GM23338 (cell line): Measurements from ENCODE around the gene NUP214. TPM values are rescaled to one million over a fixed set of nuclear protein-coding genes. Genes with fewer than 3 reads are reported as not detected.

ENCODE experiments used
- ATAC-seq: fragments of 200-7000 bp; cut with Tn5 transposase; 3 replicates; pipeline ENCODE4 v1.9.1; 2020
- DNase-seq: peaks from one replicate; pipeline ENCODE4 v3.0.0-alpha.2; 2015; ENCODE audit warnings: low spot score
- H2AFZ ChIP-seq: fragments of 200-600 bp; sonication (generic); 2 replicates; pipeline ENCODE4 v1.8.0; 2016; ENCODE audit warnings: antibody characterized with exemption, mild to moderate bottlenecking, moderate library complexity
- H3F3A ChIP-seq: fragments of 200-600 bp; sonication (generic); replicated peaks from 2 replicates; pipeline ENCODE4 v1.8.0; 2017; ENCODE audit warnings: antibody characterized with exemption, mixed run types, low read depth
- H3K27ac ChIP-seq: fragments of 200-600 bp; sonication (generic); 2 replicates; pipeline ENCODE4 v1.6.1; 2016; ENCODE audit warnings: low read depth
- H3K27me3 ChIP-seq: fragments of 200-600 bp; sonication (generic); 2 replicates; pipeline ENCODE4 v1.8.0; 2016; ENCODE audit warnings: mild to moderate bottlenecking, mixed run types, moderate library complexity; ENCODE audit not compliant: insufficient read depth
- H3K36me3 ChIP-seq: fragments of 200-600 bp; sonication (generic); 2 replicates; pipeline ENCODE4 v1.8.0; 2016; ENCODE audit warnings: mild to moderate bottlenecking; ENCODE audit not compliant: insufficient read depth
- H3K4me1 ChIP-seq: fragments of 200-600 bp; sonication (generic); 2 replicates; pipeline ENCODE4 v1.8.0; 2016; ENCODE audit warnings: mild to moderate bottlenecking, moderate library complexity; ENCODE audit not compliant: insufficient read depth
- H3K4me2 ChIP-seq: fragments of 200-600 bp; sonication (generic); 2 replicates; pipeline ENCODE4 v1.7.1; 2017; ENCODE audit warnings: mixed run types
- H3K4me3 ChIP-seq: fragments of 200-600 bp; sonication (generic); 2 replicates; pipeline ENCODE4 v1.6.1; 2016; ENCODE audit warnings: mixed run types
- H3K79me2 ChIP-seq: fragments of 200-600 bp; sonication (generic); replicated peaks from 2 replicates; pipeline ENCODE4 v1.8.0; 2017; ENCODE audit warnings: mild to moderate bottlenecking; ENCODE audit not compliant: insufficient read depth
- H3K9me2 ChIP-seq: fragments of 200-600 bp; sonication (generic); 2 replicates; pipeline ENCODE4 v1.8.0; 2017; ENCODE audit not compliant: insufficient read depth
- H4K20me1 ChIP-seq: fragments of 200-600 bp; sonication (generic); replicated peaks from 2 replicates; pipeline ENCODE4 v1.8.0; 2017; ENCODE audit warnings: mild to moderate bottlenecking; ENCODE audit not compliant: insufficient read depth
- H3K27ac Mint-ChIP-seq: 2 replicates; pipeline ENCODE4 v1.8.0; 2020; ENCODE audit warnings: inconsistent platforms, mild to moderate bottlenecking, moderate library complexity, mixed read lengths
- H3K27me3 Mint-ChIP-seq: 3 replicates; pipeline ENCODE4 v1.8.0; 2022; ENCODE audit warnings: low read depth, mild to moderate bottlenecking, moderate library complexity, mixed read lengths, inconsistent platforms; ENCODE audit not compliant: insufficient read depth, poor library complexity
- H3K36me3 Mint-ChIP-seq: 3 replicates; pipeline ENCODE4 v1.8.0; 2021; ENCODE audit warnings: low read depth, mild to moderate bottlenecking, inconsistent platforms, moderate library complexity, mixed read lengths
- H3K4me1 Mint-ChIP-seq: 3 replicates; pipeline ENCODE4 v1.8.0; 2020; ENCODE audit warnings: mild to moderate bottlenecking, inconsistent platforms, mixed read lengths
- H3K4me3 Mint-ChIP-seq: 3 replicates; pipeline ENCODE4 v1.8.0; 2021; ENCODE audit warnings: moderate library complexity, mild to moderate bottlenecking, inconsistent platforms, mixed read lengths
- H3K9me3 Mint-ChIP-seq: 3 replicates; pipeline ENCODE4 v1.8.0; 2020; ENCODE audit warnings: moderate library complexity, mild to moderate bottlenecking, inconsistent platforms, mixed read lengths
- CREB1 ChIP-seq: fragments of 250-450 bp; sonication (Bioruptor Pico); IDR thresholded peaks from 2 replicates; pipeline ENCODE4 v1.5.0; 2020; ENCODE audit warnings: low read depth, mild to moderate bottlenecking, moderate library complexity
- EZH2 ChIP-seq: fragments of 200-600 bp; sonication (generic); IDR thresholded peaks from one replicate; pipeline ENCODE4 v1.8.0; 2017; ENCODE audit warnings: antibody characterized with exemption, mild to moderate bottlenecking, low read depth; ENCODE audit not compliant: unreplicated experiment
- EZH2phosphoT487 ChIP-seq: fragments of 200-600 bp; sonication (generic); IDR thresholded peaks from one replicate; pipeline ENCODE4 v1.8.1; 2018; ENCODE audit warnings: antibody characterized with exemption; ENCODE audit not compliant: unreplicated experiment
- JUNB ChIP-seq: IDR thresholded peaks from one replicate; pipeline ENCODE4 v1.6.1; 2016; ENCODE audit warnings: antibody characterized with exemption; ENCODE audit not compliant: unreplicated experiment
- POLR2AphosphoS5 ChIP-seq: IDR thresholded peaks from 2 replicates; pipeline ENCODE4 v1.6.1; 2016; ENCODE audit warnings: antibody characterized with exemption, low read depth
- STAT1 ChIP-seq: IDR thresholded peaks from one replicate; pipeline ENCODE4 v1.6.1; 2016; ENCODE audit warnings: antibody characterized with exemption; ENCODE audit not compliant: unreplicated experiment
- ZNF114 ChIP-seq: fragments of 250-450 bp; sonication (Bioruptor Pico); IDR thresholded peaks from 2 replicates; pipeline ENCODE4 v1.5.0; 2020; ENCODE audit warnings: mild to moderate bottlenecking, moderate library complexity
- ZNF331 ChIP-seq: fragments of 250-450 bp; sonication (Bioruptor Pico); IDR thresholded peaks from 2 replicates; pipeline ENCODE4 v1.5.0; 2020; ENCODE audit warnings: low read depth, mild to moderate bottlenecking, moderate library complexity
- polyA plus RNA-seq: library from polyadenylated mRNA; unstranded; fragments of >200 nt; fragmentation: Nextera tagmentation; extraction: Ambion mirVana; gene quantifications from 2 replicates; pipeline ENCODE4 v1.2.1, GENCODE V29; 2016
- total RNA-seq: library from RNA; depleted of rRNA; stranded (reverse); fragments of >200 nt; shearing (Covaris generic); gene quantifications from 2 replicates; pipeline ENCODE4 v1.2.3, GENCODE V29; 2014
- TF ChIP-seq, protein P1 (sequence below): IDR thresholded peaks from 2 replicates; pipeline ENCODE4 v1.6.1; 2016; ENCODE audit warnings: antibody characterized with exemption
- TF ChIP-seq, protein P2 (sequence below), 2 experiments: fragments of 200-600 bp in 1 of 2; sonication (generic) in 1 of 2; conservative IDR thresholded peaks; 2 replicates each; pipeline versions ENCODE4 v1.5.1 to v1.6.1; 2016 to 2017; ENCODE audit warnings: antibody characterized with exemption in 2 of 2, low read depth in 2 of 2, mild to moderate bottlenecking in 2 of 2, moderate library complexity in 1 of 2

NUP214 gene
- total and polyA plus RNA-seq, 2 experiments from 2014 or later, result 36.0 to 57.0 TPM

DNA sequence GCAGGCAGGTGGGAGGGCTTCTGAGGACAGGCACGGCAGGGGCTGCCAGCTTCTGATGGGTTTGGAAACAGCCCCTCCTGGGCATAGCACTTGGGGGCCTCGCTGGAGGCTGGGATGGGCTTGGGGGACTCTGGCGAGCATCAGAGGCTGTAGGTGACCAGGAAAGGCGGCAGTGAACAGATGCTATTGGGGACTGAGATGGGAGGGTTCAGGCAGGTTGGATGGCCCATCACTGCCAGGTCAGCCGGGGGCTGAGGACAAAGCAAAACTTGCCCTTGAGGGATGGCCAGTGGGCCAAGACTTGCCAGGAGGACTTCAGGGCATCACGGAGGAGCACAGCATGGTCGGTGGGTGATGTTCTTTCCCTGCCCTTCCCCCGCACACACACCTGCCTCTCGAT lies 22.4 kb upstream of the NUP214 start:
- H3K9me3 Mint-ChIP-seq, result no peaks in the 10 kb centered on the region; the same call in 2 of the 3 replicates
- DNase-seq (no peak), ATAC-seq (no peak)
- no peak for TF ChIP-seq POLR2AphosphoS5
- no peak for TF ChIP-seq JUNB
- no peak for TF ChIP-seq STAT1
- TF ChIP-seq ZNF114, result no peak
- peaks cover 15% of the 10 kb centered on the region for H3K79me2 ChIP-seq
- H3K4me1 Mint-ChIP-seq, result peaks cover 65% of the 10 kb centered on the region
- peak overlapping the region; percentile 13; the same call in 1 of the 3 replicates for H3K4me3 Mint-ChIP-seq
- H2AFZ ChIP-seq, result no peak overlapping the region
- no peaks in the 10 kb centered on the region for H3K9me2 ChIP-seq
- H4K20me1 ChIP-seq, result 0 out of 2 replicates have a peak, but pooled peaks cover 4% of the 10 kb centered on the region
- peaks cover 27% of the 10 kb centered on the region for H3K27me3 Mint-ChIP-seq
- H3K27ac Mint-ChIP-seq, result peak overlapping the region; percentile 95
- peaks cover 55% of the 10 kb centered on the region for H3K36me3 Mint-ChIP-seq
- H3F3A ChIP-seq, result peaks cover 9% of the 10 kb centered on the region
- peak overlapping the region; percentile 77 for H3K27ac ChIP-seq
- peaks cover 49% of the 10 kb centered on the region for H3K4me1 ChIP-seq
- no peaks in the 10 kb centered on the region for H3K27me3 ChIP-seq
- H3K4me2 ChIP-seq, result peak overlapping the region; percentile 36
- H3K36me3 ChIP-seq, result no peaks in the 10 kb centered on the region; the same call in 1 of the 2 replicates
- no peak overlapping the region; the same call in 1 of the 2 replicates for H3K4me3 ChIP-seq

DNA sequence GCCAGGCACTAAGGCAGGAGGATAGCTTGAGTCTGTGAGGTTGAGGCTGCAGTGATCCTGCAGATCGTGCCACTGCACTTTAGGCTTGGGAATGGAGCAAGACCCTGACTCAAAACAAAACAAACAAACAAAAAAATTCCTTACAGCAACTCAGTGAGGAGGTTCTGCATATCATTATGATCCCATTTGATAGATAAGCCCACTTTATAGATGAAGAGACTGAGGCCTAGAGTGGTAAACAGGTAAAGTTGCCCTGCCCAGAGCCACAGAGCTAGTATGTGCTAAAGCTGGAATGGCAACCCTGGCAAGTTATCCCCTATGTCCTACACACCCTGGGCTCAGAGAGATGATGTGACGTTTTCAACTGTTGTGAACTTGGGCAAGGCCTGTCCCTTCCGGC lies 21.9 kb upstream of the NUP214 start:
- Mint-ChIP-seq H3K27ac (peak overlapping the region; percentile 95), H3K27me3 (peaks cover 27% of the 10 kb centered on the region), H3K36me3 (peaks cover 53% of the 10 kb centered on the region), H3K4me3 (no peak overlapping the region; the same call in 2 of the 3 replicates), H3K4me1 (peaks cover 60% of the 10 kb centered on the region), H3K9me3 (no peaks in the 10 kb centered on the region; the same call in 2 of the 3 replicates)
- Histone ChIP-seq H3K27me3 (no peaks in the 10 kb centered on the region), H3K79me2 (peaks cover 10% of the 10 kb centered on the region), H3K27ac (peak overlapping the region; percentile 77), H4K20me1 (0 out of 2 replicates have a peak, but pooled peaks cover 4% of the 10 kb centered on the region), H3K4me2 (peak overlapping the region; percentile 36), H2AFZ (no peak overlapping the region), H3K36me3 (no peaks in the 10 kb centered on the region; the same call in 1 of the 2 replicates), H3K4me3 (peak overlapping the region; percentile 13; the same call in 1 of the 2 replicates), H3F3A (peaks cover 9% of the 10 kb centered on the region), H3K4me1 (peaks cover 45% of the 10 kb centered on the region), H3K9me2 (no peaks in the 10 kb centered on the region)
- no peak for DNase-seq
- TF ChIP-seq ZNF114 (no peak), JUNB (no peak)
- TF ChIP-seq, protein P1, sequence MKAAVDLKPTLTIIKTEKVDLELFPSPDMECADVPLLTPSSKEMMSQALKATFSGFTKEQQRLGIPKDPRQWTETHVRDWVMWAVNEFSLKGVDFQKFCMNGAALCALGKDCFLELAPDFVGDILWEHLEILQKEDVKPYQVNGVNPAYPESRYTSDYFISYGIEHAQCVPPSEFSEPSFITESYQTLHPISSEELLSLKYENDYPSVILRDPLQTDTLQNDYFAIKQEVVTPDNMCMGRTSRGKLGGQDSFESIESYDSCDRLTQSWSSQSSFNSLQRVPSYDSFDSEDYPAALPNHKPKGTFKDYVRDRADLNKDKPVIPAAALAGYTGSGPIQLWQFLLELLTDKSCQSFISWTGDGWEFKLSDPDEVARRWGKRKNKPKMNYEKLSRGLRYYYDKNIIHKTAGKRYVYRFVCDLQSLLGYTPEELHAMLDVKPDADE, result no peak
- ATAC-seq, result no peak

DNA sequence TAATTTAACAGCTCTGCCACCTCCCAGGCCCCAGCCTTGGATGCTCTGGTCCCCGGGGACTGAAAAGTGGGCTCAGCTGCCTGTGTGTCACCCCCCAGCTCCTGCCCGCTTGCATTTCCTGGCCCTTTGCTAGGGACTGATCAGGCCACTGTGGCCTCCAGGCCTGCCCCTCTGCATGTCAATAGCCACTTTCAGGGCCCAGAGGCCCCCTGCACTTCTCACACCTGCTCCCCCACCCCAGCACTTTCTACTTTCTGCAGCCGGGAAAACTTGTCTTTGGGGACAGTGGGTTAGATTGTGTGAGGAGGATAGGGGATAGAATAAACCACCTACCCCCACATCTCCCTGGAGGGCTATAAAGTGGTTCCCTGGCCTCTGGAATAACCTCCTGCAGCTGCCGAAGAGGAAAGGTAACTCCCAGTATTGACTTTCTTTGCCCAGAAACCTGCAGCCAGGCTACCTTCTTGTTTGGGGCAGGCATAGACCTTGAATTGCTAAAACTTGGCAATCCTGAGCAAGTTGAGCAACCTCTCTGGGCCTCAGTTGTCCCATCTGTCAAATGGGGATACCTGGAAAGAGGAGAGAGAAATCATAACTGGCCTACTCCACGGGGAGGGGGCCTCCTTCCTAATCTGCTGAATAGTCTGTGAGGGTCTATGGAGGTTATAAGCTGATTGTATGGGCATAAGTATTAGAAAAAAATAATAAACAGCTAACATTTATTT lies 21.2 kb upstream of the NUP214 start:
- peak; percentile 51 for DNase-seq
- peaks cover 6% of the 10 kb centered on the region for H3K79me2 ChIP-seq
- H3K4me2 ChIP-seq, result peak overlapping the region; percentile 36
- peaks cover 56% of the 10 kb centered on the region for H3K4me1 Mint-ChIP-seq
- H4K20me1 ChIP-seq, result 0 out of 2 replicates have a peak, but pooled peaks cover 6% of the 10 kb centered on the region
- H3K27me3 Mint-ChIP-seq, result peaks cover 23% of the 10 kb centered on the region
- no peak overlapping the region for H2AFZ ChIP-seq
- H3K4me1 ChIP-seq, result peaks cover 39% of the 10 kb centered on the region
- H3K9me3 Mint-ChIP-seq, result no peaks in the 10 kb centered on the region; the same call in 2 of the 3 replicates
- peak overlapping the region; percentile 95 for H3K27ac Mint-ChIP-seq
- H3K4me3 ChIP-seq, result peak overlapping the region; percentile 13; the same call in 1 of the 2 replicates
- H3K9me2 ChIP-seq, result no peaks in the 10 kb centered on the region
- H3K27me3 ChIP-seq, result no peaks in the 10 kb centered on the region
- peaks cover 53% of the 10 kb centered on the region for H3K36me3 Mint-ChIP-seq
- H3F3A ChIP-seq, result peaks cover 9% of the 10 kb centered on the region
- peak overlapping the region; percentile 77 for H3K27ac ChIP-seq
- no peaks in the 10 kb centered on the region; the same call in 1 of the 2 replicates for H3K36me3 ChIP-seq
- peak overlapping the region; percentile 21; the same call in 1 of the 3 replicates for H3K4me3 Mint-ChIP-seq
- ATAC-seq, result peak; percentile 52
- TF ChIP-seq ZNF331 (CRISPR knock-in tag), result no peak
- TF ChIP-seq CREB1 (CRISPR knock-in tag), result no peak
- no peak for TF ChIP-seq EZH2phosphoT487
- TF ChIP-seq ZNF114, result no peak
- no peak for TF ChIP-seq JUNB
- TF ChIP-seq, protein P2, sequence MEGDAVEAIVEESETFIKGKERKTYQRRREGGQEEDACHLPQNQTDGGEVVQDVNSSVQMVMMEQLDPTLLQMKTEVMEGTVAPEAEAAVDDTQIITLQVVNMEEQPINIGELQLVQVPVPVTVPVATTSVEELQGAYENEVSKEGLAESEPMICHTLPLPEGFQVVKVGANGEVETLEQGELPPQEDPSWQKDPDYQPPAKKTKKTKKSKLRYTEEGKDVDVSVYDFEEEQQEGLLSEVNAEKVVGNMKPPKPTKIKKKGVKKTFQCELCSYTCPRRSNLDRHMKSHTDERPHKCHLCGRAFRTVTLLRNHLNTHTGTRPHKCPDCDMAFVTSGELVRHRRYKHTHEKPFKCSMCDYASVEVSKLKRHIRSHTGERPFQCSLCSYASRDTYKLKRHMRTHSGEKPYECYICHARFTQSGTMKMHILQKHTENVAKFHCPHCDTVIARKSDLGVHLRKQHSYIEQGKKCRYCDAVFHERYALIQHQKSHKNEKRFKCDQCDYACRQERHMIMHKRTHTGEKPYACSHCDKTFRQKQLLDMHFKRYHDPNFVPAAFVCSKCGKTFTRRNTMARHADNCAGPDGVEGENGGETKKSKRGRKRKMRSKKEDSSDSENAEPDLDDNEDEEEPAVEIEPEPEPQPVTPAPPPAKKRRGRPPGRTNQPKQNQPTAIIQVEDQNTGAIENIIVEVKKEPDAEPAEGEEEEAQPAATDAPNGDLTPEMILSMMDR (conservative IDR thresholded peaks at IDR 0.05; ENCODE audit: low read depth in 2 of 2), result no peak
- TF ChIP-seq, protein P1, result no peak
- TF ChIP-seq EZH2, result no peak
- TF ChIP-seq POLR2AphosphoS5, result no peak
